ENCODE data around the gene AOPEP. TPM values are rescaled to one million over a fixed set of nuclear protein-coding genes. Genes with fewer than 3 reads are reported as not detected.

AOPEP gene
- total and polyA plus RNA-seq, 9 of the 15 experiments (the other 6 are each of a cell fraction or from before 2014, with no cell fraction given): 4.5 to 19.3 (median 13.5) TPM

DNA sequence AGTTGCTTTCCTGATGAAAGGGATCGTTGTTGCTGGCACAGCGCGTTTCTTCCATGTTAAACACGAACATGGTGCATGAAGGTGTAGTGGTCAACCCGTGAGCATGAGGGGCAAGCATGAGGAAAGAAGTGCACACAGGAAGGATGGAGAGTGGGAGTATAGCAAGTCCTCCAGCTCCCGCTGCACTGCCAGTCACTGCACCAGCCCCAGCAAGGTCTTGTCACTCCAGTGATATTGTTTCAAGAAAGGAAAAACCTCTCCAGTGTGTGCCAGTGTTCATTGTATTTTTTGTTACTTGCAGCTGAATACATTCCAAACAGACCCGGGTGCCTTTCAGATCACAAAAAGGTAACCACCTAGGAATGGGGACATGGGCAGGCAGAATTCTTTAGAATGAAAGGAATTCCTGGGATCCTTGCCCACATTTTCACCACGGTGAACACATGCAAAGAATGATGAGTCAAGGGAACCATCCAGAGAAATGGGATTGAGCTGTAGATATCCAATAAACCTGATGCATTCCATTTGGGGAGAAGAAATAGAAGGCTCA is 186.3 kb downstream of the AOPEP start:
- FAIRE-seq (no peak), DNase-seq (ENCODE audit: extremely low read depth in 1 of 4, low spot score in 3 of 4) (no peak), ATAC-seq (no peak)
- Histone ChIP-seq H4K20me1 (replicated peaks; ENCODE audit: control insufficient read depth, insufficient read depth, low read length) (no peaks in the 10 kb centered on the region; the same call in 1 of the 2 replicates), H3K9me3 (replicated peaks; ENCODE audit: control insufficient read depth, insufficient read depth, low read depth, low read length) (no peaks in the 10 kb centered on the region), H3K4me2 (ENCODE audit: insufficient read depth, low read length) (no peak overlapping the region), H3K27me3 (ENCODE audit: control insufficient read depth in 2 of 2, insufficient read depth in 2 of 2, low read length in 2 of 2) (no peaks in the 10 kb centered on the region), H3K27ac (ENCODE audit: extremely low read depth, low read depth, low read length) (no peak overlapping the region), H3K4me1 (replicated peaks in 1 of 2; ENCODE audit: control insufficient read depth in 2 of 2, insufficient read depth in 2 of 2, low read length in 2 of 2) (peaks cover 0 to 7% of the 10 kb centered on the region in 2 experiments; a peak in 3 of 5 replicates), H3K79me2 (ENCODE audit: control insufficient read depth, insufficient read depth, low read length) (no peaks in the 10 kb centered on the region), H3K9ac (ENCODE audit: insufficient read depth in 1 of 2, low read depth in 2 of 2, low read length in 2 of 2) (no peak overlapping the region), H3K4me3 (no peak overlapping the region), H3K9me1 (ENCODE audit: control insufficient read depth, insufficient read depth, low read length) (no peaks in the 10 kb centered on the region), H3K36me3 (ENCODE audit: control insufficient read depth, insufficient read depth, low read length) (no peaks in the 10 kb centered on the region), H2AFZ (ENCODE audit: low read depth, low read length) (no peak overlapping the region)
- POLR2A ChIA-PET: interaction anchor here (0.6 kb wide), 1 partner anchor 12 kb away, joined by 3 read pairs; no protein-coding TSS in a partner anchor
- intact Hi-C loops (cut with micrococcal nuclease): no loop called here
- 43% methylated on average over 8 of the region's 8 CpGs for WGBS (ENCODE audit: insufficient coverage, low coverage, missing lambda C conversion rate)
- TF ChIP-seq CBX8 (IDR thresholded peaks at IDR 0.05; ENCODE audit: borderline replicate concordance, extremely low read depth, low read depth, low read length, poor library complexity, severe bottlenecking) (no peak), FOXK1 (CRISPR knock-in tag; IDR thresholded peaks at IDR 0.05; ENCODE audit: borderline replicate concordance) (no peak), CBX2 (IDR thresholded peaks at IDR 0.05; ENCODE audit: insufficient read depth, low read length, poor library complexity, severe bottlenecking) (no peak), ZBTB17 (CRISPR knock-in tag; IDR thresholded peaks at IDR 0.05) (no peak), TEAD1 (CRISPR knock-in tag; IDR thresholded peaks at IDR 0.05) (no peak), KDM5B (IDR thresholded peaks at IDR 0.05; ENCODE audit: insufficient replicate concordance, low read depth, low read length) (no peak), FOXA3 (CRISPR knock-in tag; conservative IDR thresholded peaks at IDR 0.05 in 1 of 2, IDR thresholded peaks at IDR 0.05 in 1 of 2) (no peak), ZEB2 (IDR thresholded peaks at IDR 0.05) (no peak), C11orf30 (IDR thresholded peaks at IDR 0.05; ENCODE audit: low read depth) (no peak), MEF2A (IDR thresholded peaks at IDR 0.05; ENCODE audit: control insufficient read depth, low read depth, low read length) (no peak), SAFB2 (IDR thresholded peaks at IDR 0.05; ENCODE audit: borderline replicate concordance, low read depth, low read length, severe bottlenecking) (no peak), ZNF408 (CRISPR knock-in tag; IDR thresholded peaks at IDR 0.05; ENCODE audit: low read depth) (no peak)
- TF ChIP-seq, protein P1, sequence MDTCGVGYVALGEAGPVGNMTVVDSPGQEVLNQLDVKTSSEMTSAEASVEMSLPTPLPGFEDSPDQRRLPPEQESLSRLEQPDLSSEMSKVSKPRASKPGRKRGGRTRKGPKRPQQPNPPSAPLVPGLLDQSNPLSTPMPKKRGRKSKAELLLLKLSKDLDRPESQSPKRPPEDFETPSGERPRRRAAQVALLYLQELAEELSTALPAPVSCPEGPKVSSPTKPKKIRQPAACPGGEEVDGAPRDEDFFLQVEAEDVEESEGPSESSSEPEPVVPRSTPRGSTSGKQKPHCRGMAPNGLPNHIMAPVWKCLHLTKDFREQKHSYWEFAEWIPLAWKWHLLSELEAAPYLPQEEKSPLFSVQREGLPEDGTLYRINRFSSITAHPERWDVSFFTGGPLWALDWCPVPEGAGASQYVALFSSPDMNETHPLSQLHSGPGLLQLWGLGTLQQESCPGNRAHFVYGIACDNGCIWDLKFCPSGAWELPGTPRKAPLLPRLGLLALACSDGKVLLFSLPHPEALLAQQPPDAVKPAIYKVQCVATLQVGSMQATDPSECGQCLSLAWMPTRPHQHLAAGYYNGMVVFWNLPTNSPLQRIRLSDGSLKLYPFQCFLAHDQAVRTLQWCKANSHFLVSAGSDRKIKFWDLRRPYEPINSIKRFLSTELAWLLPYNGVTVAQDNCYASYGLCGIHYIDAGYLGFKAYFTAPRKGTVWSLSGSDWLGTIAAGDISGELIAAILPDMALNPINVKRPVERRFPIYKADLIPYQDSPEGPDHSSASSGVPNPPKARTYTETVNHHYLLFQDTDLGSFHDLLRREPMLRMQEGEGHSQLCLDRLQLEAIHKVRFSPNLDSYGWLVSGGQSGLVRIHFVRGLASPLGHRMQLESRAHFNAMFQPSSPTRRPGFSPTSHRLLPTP (IDR thresholded peaks at IDR 0.05; ENCODE audit: borderline replicate concordance, extremely low read depth, insufficient read length): no peak
- TF ChIP-seq, protein P2, sequence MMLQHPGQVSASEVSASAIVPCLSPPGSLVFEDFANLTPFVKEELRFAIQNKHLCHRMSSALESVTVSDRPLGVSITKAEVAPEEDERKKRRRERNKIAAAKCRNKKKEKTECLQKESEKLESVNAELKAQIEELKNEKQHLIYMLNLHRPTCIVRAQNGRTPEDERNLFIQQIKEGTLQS (IDR thresholded peaks at IDR 0.05): no peak
- TF ChIP-seq, protein P2 (CRISPR knock-in tag; conservative IDR thresholded peaks at IDR 0.05): no peak
- TF ChIP-seq, protein P3, sequence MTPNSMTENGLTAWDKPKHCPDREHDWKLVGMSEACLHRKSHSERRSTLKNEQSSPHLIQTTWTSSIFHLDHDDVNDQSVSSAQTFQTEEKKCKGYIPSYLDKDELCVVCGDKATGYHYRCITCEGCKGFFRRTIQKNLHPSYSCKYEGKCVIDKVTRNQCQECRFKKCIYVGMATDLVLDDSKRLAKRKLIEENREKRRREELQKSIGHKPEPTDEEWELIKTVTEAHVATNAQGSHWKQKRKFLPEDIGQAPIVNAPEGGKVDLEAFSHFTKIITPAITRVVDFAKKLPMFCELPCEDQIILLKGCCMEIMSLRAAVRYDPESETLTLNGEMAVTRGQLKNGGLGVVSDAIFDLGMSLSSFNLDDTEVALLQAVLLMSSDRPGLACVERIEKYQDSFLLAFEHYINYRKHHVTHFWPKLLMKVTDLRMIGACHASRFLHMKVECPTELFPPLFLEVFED (CRISPR knock-in tag; conservative IDR thresholded peaks at IDR 0.05): no peak
- CTCF ChIA-PET (ENCODE audit: low intra/inter-chr PET ratio): no interaction called here
- in situ Hi-C loops (cut with MboI): no loop called here
- no TSS peak for BruUV-seq (replicated peaks)

Data from K562 (cell line).